SK-N-SH treated with all-trans-retinoic acid at 6 μM for 48 hours (cell line): Measurements from ENCODE around the gene BACH2.

Source experiments
- ATAC-seq: fragments of 200-7000 bp; cut with Tn5 transposase; 3 replicates; pipeline ENCODE4 v1.9.1; 2020; ENCODE audit warnings: mild to moderate bottlenecking, moderate library complexity
- ARNTL ChIP-seq: fragments of 450-650 bp; formaldehyde crosslinking; IDR thresholded peaks from 2 replicates; pipeline ENCODE4 v1.5.0; 2020; ENCODE audit warnings: low read depth, mild to moderate bottlenecking, moderate library complexity, borderline replicate concordance
- BACH2 ChIP-seq: fragments of 250-450 bp; sonication (Bioruptor Pico); IDR thresholded peaks from 2 replicates; pipeline ENCODE4 v1.9.0; 2021; ENCODE audit warnings: mild to moderate bottlenecking, borderline replicate concordance
- CREB5 ChIP-seq: fragments of 250-450 bp; sonication (Bioruptor Pico); IDR thresholded peaks from 2 replicates; pipeline ENCODE4 v1.5.1; 2020; ENCODE audit warnings: low read depth, mild to moderate bottlenecking, moderate library complexity
- CSDC2 ChIP-seq: fragments of 250-450 bp; sonication (Bioruptor Pico); IDR thresholded peaks from 2 replicates; pipeline ENCODE4 v1.5.0; 2020; ENCODE audit warnings: mild to moderate bottlenecking, moderate library complexity
- CSRNP3 ChIP-seq: fragments of 250-450 bp; sonication (Bioruptor Pico); IDR thresholded peaks from 2 replicates; pipeline ENCODE4 v1.5.1; 2021; ENCODE audit warnings: mild to moderate bottlenecking, moderate library complexity
- ESRRG ChIP-seq: fragments of 250-450 bp; sonication (Bioruptor Pico); IDR thresholded peaks from 2 replicates; pipeline ENCODE4 v1.6.1; 2021; ENCODE audit warnings: mild to moderate bottlenecking
- GLIS3 ChIP-seq: fragments of 250-450 bp; sonication (Bioruptor Pico); IDR thresholded peaks from 2 replicates; pipeline ENCODE4 v1.5.0; 2020; ENCODE audit warnings: mild to moderate bottlenecking, moderate library complexity
- OSR1 ChIP-seq: fragments of 250-450 bp; sonication (Bioruptor Pico); IDR thresholded peaks from 2 replicates; pipeline ENCODE4 v1.8.0; 2022; ENCODE audit warnings: moderate library complexity, mild to moderate bottlenecking, inconsistent platforms
- SNAI2 ChIP-seq: fragments of 250-450 bp; sonication (Bioruptor Pico); IDR thresholded peaks from 2 replicates; pipeline ENCODE4 v1.5.0; 2020; ENCODE audit warnings: mild to moderate bottlenecking, moderate library complexity
- TCF4 ChIP-seq: fragments of 250-450 bp; sonication (Bioruptor Pico); IDR thresholded peaks from 2 replicates; pipeline ENCODE4 v1.8.0; 2021; ENCODE audit warnings: mild to moderate bottlenecking, moderate library complexity, borderline replicate concordance
- TOX ChIP-seq: fragments of 250-450 bp; sonication (Bioruptor Pico); IDR thresholded peaks from 2 replicates; pipeline ENCODE4 v1.8.0; 2021; ENCODE audit warnings: mild to moderate bottlenecking, moderate library complexity, borderline replicate concordance
- TSHZ2 ChIP-seq: fragments of 250-450 bp; sonication (Bioruptor Pico); IDR thresholded peaks from 2 replicates; pipeline ENCODE4 v1.5.0; 2020; ENCODE audit warnings: mild to moderate bottlenecking, moderate library complexity
- ZC3H10 ChIP-seq: fragments of 250-450 bp; sonication (Bioruptor Pico); IDR thresholded peaks from 2 replicates; pipeline ENCODE4 v1.5.1; 2021; ENCODE audit warnings: mild to moderate bottlenecking, moderate library complexity
- ZFP3 ChIP-seq: fragments of 250-450 bp; sonication (Bioruptor Pico); IDR thresholded peaks from 2 replicates; pipeline ENCODE4 v1.5.0; 2020; ENCODE audit warnings: mild to moderate bottlenecking, moderate library complexity
- ZFP30 ChIP-seq: fragments of 450-650 bp; formaldehyde crosslinking; IDR thresholded peaks from 2 replicates; pipeline ENCODE4 v1.5.0; 2022; ENCODE audit warnings: mild to moderate bottlenecking, moderate library complexity
- ZNF565 ChIP-seq: fragments of 450-650 bp; formaldehyde crosslinking; conservative IDR thresholded peaks from 2 replicates; pipeline ENCODE4 v1.5.0; 2020; ENCODE audit warnings: low read depth, mild to moderate bottlenecking, moderate library complexity
- ZNF70 ChIP-seq: fragments of 450-650 bp; formaldehyde crosslinking; IDR thresholded peaks from 2 replicates; pipeline ENCODE4 v1.5.0; 2020; ENCODE audit warnings: mild to moderate bottlenecking, moderate library complexity
- ZNF8 ChIP-seq: fragments of 450-650 bp; formaldehyde crosslinking; IDR thresholded peaks from 2 replicates; pipeline ENCODE4 v1.5.0; 2020; ENCODE audit warnings: mild to moderate bottlenecking, moderate library complexity

BACH2 gene

GRCh38 chr6:90126181-90126580, 170.5 kb downstream of the BACH2 start:
- ATAC-seq = no peak
- no peak for TF ChIP-seq SNAI2

- no peak for ATAC-seq
- no peak for TF ChIP-seq ZFP3 (CRISPR knock-in tag)
- TF ChIP-seq CREB5 = no peak
- no peak for TF ChIP-seq ZFP30 (CRISPR knock-in tag)
- TF ChIP-seq ZNF70 (CRISPR knock-in tag) = no peak
- TF ChIP-seq ARNTL (CRISPR knock-in tag) = no peak
- TF ChIP-seq OSR1 (CRISPR knock-in tag) = no peak
- TF ChIP-seq TSHZ2 (CRISPR knock-in tag) = no peak
- TF ChIP-seq CSDC2 (CRISPR knock-in tag) = no peak
Observed at GRCh38 chr6:90124874-90125510, 171.7 kb downstream of the BACH2 start.

GRCh38 chr6:90123831-90124230, 172.8 kb downstream of the BACH2 start:
- TF ChIP-seq TCF4 (CRISPR knock-in tag) (no peak), CSRNP3 (CRISPR knock-in tag) (no peak), GLIS3 (no peak), ARNTL (CRISPR knock-in tag) (no peak), ZNF565 (no peak), CREB5 (no peak), SNAI2 (no peak), TSHZ2 (CRISPR knock-in tag) (no peak), BACH2 (CRISPR knock-in tag) (no peak)
- peak; percentile 31; the same call in 1 of the 3 replicates for ATAC-seq

- no peak for ATAC-seq
- no peak for TF ChIP-seq ARNTL (CRISPR knock-in tag)
- TF ChIP-seq BACH2 (CRISPR knock-in tag) = no peak
- TF ChIP-seq ESRRG = no peak
- TF ChIP-seq TOX (CRISPR knock-in tag) = no peak
- no peak for TF ChIP-seq ZC3H10 (CRISPR knock-in tag)
- no peak for TF ChIP-seq ZNF565
- TF ChIP-seq GLIS3 = no peak
- TF ChIP-seq ZFP30 (CRISPR knock-in tag) = no peak
- TF ChIP-seq CREB5 = no peak
- no peak for TF ChIP-seq ZNF8 (CRISPR knock-in tag)
Observed at GRCh38 chr6:90121982-90122381, 174.7 kb downstream of the BACH2 start.
